CD4-positive, alpha-beta T cell treated with Interleukin-6 for 4 hours (primary cell): Measurements from ENCODE around the gene DUSP9.
A peak's percentile ranks its signal among the peaks of the same experiment; 100 is the strongest.

ENCODE experiments used
- DNase-seq: peaks from one replicate; pipeline ENCODE4 v3.0.0-alpha.2; 2020; ENCODE audit warnings: mixed read lengths

Gene DUSP9

GRCh38 chrX:153637121-153638040 is 9.6 kb upstream of the DUSP9 start:
- DNase-seq = no peak

- DNase-seq = no peak
Observed at GRCh38 chrX:153638041-153638371, 9.0 kb upstream of the DUSP9 start.

- no peak for DNase-seq
Observed at GRCh38 chrX:153638436-153639176, 8.4 kb upstream of the DUSP9 start.

GRCh38 chrX:153639177-153640044 is 7.6 kb upstream of the DUSP9 start:
- DNase-seq = no peak

GRCh38 chrX:153640045-153640686 is 6.8 kb upstream of the DUSP9 start:
- DNase-seq = no peak

- DNase-seq = no peak
Observed at GRCh38 chrX:153640736-153641575, 6.0 kb upstream of the DUSP9 start.

- no peak for DNase-seq
Observed at GRCh38 chrX:153641627-153642026, 5.4 kb upstream of the DUSP9 start.

- DNase-seq = no peak
Observed at GRCh38 chrX:153642051-153642654, 4.8 kb upstream of the DUSP9 start.

GRCh38 chrX:153642655-153643430 is 4.2 kb upstream of the DUSP9 start:
- no peak for DNase-seq

- peak; percentile 18 for DNase-seq
Observed at GRCh38 chrX:153643431-153644351, 3.3 kb upstream of the DUSP9 start.

- DNase-seq = no peak
Observed at GRCh38 chrX:153644356-153645125, 2.5 kb upstream of the DUSP9 start.

- DNase-seq = no peak
Observed at GRCh38 chrX:153645151-153645550, 1.9 kb upstream of the DUSP9 start.

- DNase-seq = no peak
Observed at GRCh38 chrX:153645921-153646488, 998 bp upstream of the DUSP9 start.

- DNase-seq = no peak
Observed at GRCh38 chrX:153647461-153648357, 706 bp downstream of the DUSP9 start.

GRCh38 chrX:153648358-153649177 is 1.6 kb downstream of the DUSP9 start:
- no peak for DNase-seq
